ENCODE measurements around the gene SMARCC2.
A peak's percentile ranks its signal among the peaks of the same experiment; 100 is the strongest.

Gene SMARCC2

DNA sequence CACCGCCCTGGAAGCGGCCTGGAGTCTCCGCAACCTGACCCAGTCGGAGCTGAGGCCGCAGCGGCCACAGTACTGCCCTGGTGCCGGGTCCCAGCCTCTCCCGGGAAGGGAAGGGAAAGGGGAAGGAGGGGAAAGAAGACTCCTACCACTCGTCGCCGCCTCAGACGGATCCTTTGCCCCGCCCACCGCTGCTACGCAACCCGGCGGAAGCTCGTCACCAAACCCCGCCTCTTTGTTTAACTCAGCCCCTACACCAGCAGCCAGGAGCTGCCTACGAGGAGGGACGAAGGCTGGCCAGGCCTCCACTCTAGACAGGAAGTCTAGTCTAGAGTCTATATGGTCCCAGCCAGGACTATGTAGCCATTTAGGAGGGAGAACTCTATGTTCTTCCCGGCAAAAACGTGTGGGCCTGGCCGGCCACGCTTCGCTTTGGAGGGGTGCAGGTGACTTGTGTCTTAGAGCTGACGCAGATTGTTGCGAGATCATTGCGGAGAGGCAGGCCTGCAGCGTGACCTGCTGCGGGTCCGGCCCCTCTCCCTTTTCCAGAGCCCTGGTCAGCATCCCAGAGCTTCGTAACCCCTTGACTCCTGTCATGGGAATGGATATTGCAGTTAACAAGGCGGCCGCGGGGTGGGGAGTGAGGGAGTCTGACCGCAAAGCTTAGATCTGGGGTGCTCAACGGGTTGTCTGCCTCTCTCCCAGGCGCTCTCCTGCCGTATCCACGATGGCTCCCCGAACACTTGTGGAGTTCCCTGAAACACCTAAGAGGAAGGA lies 32.7 kb upstream of the SMARCC2 start, which contains the start of gene RNF41:
Gene RNF41 (minus strand): TSS at position 166 of the 774 bp plus-strand sequence. CDS start 7,875 bp downstream, outside the sequence.
- Mint-ChIP-seq H3K27me3 (no peaks in the 10 kb centered on the region), H3K4me1 (ENCODE audit: low read depth) (peaks cover 43% of the 10 kb centered on the region)

DNA sequence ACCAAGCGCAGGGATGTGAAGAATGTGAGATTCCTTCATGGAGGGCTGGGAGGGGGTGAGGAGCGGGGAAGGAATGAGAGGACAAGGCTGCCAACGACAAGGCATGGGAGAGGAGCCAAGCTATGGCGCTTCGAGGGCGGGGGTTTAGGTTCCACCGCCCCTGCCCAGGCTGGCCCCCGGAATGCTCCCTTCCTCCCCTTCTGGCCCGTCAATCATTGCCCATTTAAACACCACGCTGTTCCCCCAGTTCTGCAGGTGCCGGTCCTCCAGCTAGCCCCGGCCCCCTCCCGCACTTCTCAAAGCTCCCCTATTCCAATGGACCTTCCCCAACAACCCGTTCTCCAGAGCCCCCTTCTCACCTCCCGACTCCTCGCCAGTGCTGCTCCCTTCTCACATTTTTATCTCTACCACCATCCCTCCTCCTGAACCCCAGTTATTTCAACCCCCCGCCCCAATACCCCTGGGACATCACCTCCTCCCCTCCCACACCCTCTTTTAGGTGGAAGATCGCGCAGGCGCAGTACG lies 32.0 kb upstream of the SMARCC2 start:
- Mint-ChIP-seq H3K36me3 (ENCODE audit: low read depth) (peaks cover 13% of the 10 kb centered on the region), H3K9me3 (no peaks in the 10 kb centered on the region), H3K4me3 (peak overlapping the region; percentile 96), H3K27ac (peak overlapping the region; percentile 96), H3K4me1 (ENCODE audit: low read depth) (peaks cover 43% of the 10 kb centered on the region), H3K27me3 (no peaks in the 10 kb centered on the region)

More for the DNA sequence above, 32.7 kb upstream of the SMARCC2 start, which contains the start of gene RNF41:
- peak within 1 kb of the TSS; percentile 96 for H3K27ac Mint-ChIP-seq
- H3K9me3 Mint-ChIP-seq: no peaks in the 10 kb centered on the region
- H3K4me3 Mint-ChIP-seq: peak within 1 kb of the TSS; percentile 96
- peaks cover 10% of the 10 kb centered on the region for H3K36me3 Mint-ChIP-seq (ENCODE audit: low read depth)

DNA sequence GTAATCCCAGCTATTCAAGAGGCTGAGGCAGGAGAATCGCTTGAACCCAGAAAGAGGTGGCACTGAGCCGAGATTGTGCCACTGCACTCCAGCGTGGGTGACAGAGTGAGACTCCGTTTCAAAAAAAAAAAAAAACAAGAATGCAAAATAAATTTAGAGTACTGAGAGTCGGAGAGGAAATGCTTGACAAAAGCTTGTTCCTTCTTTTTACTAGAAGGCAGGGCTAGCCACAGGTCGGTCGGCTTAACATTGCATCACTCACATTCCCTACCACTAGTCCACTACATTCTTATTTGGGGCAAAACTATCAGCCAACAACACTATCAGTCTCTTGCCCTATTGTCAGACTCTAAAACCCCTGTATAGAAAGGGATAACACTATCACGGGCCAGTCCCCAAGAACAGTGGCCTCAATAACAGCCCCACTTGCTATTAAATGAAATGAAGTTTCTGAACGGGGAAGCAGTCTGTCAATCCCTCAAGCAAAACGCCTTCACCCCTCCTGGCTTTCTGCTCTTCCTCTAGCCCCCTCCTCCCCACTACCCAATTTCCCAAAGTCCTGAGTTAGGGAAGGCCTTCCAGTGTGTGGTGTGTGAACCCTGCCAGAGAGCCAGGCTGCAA lies 31.4 kb upstream of the SMARCC2 start:
- H3K4me1 Mint-ChIP-seq (ENCODE audit: low read depth): peaks cover 43% of the 10 kb centered on the region
- H3K9me3 Mint-ChIP-seq: no peaks in the 10 kb centered on the region
- peak overlapping the region; percentile 96 for H3K4me3 Mint-ChIP-seq
- no peaks in the 10 kb centered on the region for H3K27me3 Mint-ChIP-seq
- peak overlapping the region; percentile 96 for H3K27ac Mint-ChIP-seq
- peaks cover 9% of the 10 kb centered on the region for H3K36me3 Mint-ChIP-seq (ENCODE audit: low read depth)

DNA sequence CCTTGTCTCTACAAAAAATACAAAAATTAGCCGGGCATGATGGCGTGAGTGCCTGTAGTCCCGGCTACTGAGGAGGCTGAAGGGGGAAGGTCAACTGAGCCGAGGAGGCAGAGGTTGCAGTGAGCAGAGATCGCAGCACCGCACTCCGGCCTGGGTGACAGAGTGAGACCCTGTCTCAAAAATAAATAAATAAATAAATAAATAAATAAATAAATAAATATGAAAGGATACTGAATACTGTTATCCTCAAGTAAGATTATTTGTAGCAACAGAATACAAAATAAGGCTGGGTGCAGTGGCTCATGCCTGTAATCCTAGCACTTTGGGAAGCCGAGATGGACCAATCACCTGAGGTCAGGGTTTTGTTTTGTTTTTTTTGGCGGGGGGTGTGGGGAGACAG lies 30.6 kb upstream of the SMARCC2 start:
- H3K4me1 Mint-ChIP-seq (ENCODE audit: low read depth): peaks cover 34% of the 10 kb centered on the region
- peaks cover 10% of the 10 kb centered on the region for H3K36me3 Mint-ChIP-seq (ENCODE audit: low read depth)
- H3K4me3 Mint-ChIP-seq: no peak overlapping the region
- H3K27me3 Mint-ChIP-seq: no peaks in the 10 kb centered on the region
- H3K9me3 Mint-ChIP-seq: no peaks in the 10 kb centered on the region
- H3K27ac Mint-ChIP-seq: no peak overlapping the region

DNA sequence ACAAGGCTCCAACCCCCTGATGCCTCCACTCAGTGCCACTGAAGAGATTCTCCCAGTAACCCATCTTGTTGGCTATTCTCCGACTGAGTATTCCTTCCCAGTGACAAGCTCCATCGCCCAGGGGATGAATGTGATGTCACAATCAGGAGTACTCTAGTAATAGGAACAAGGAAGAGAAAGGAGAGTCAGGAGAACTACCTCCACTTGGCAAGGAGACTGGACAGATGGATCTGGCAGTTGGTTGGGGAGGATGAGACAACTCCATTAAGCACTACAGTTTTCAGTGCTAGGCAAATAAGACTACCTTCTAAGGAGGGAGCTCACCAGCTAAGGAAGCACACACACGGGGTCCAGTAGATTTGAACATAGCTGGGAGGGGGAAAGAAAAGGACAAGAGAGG lies 27.2 kb upstream of the SMARCC2 start:
- peaks cover 8% of the 10 kb centered on the region for H3K4me1 Mint-ChIP-seq (ENCODE audit: low read depth)
- H3K36me3 Mint-ChIP-seq (ENCODE audit: low read depth): peaks cover 33% of the 10 kb centered on the region
- H3K27me3 Mint-ChIP-seq: no peaks in the 10 kb centered on the region
- no peak overlapping the region for H3K27ac Mint-ChIP-seq
- H3K9me3 Mint-ChIP-seq: no peaks in the 10 kb centered on the region
- no peak overlapping the region for H3K4me3 Mint-ChIP-seq

DNA sequence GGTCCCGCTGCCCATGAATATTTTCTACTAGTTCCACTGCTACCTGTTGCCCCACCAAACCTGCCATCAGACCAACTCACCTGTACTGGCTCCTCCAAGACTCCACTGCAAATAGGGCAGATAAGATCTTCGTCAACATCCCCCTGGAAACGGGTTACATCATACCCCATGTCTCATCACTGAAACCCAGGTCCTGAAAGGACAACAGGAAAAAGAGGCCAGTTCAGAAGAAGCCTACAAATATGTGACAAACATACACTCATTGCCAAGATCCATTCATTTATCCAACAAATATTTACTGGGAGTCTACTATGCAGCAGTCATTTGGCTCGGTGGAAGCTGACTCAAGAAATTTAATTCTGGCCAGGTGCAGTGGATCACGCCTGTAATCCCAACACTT lies 24.6 kb upstream of the SMARCC2 start:
- Mint-ChIP-seq H3K4me1 (ENCODE audit: low read depth) (no peaks in the 10 kb centered on the region), H3K4me3 (no peak overlapping the region), H3K27ac (no peak overlapping the region), H3K27me3 (no peaks in the 10 kb centered on the region), H3K36me3 (ENCODE audit: low read depth) (peaks cover 51% of the 10 kb centered on the region), H3K9me3 (no peaks in the 10 kb centered on the region)

DNA sequence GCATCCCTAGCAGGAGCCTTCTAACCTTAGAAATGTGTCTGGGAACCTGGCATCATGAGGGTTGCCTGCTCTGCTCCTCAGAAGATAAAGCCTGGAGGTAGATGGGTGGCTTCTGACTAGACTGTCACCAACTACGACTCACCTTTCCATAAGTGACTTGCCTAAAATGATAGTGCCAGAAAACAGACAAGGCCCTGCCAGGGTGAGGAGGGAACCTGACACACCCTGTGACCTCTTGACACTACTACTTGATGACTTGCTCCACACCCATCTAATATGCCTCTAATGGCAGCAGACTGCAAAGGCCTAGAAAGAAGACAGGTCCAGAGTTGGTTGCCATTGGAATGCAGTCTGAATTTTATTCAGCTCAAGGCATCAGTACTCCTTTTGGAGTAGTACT lies 23.1 kb upstream of the SMARCC2 start:
- peaks cover 58% of the 10 kb centered on the region for H3K36me3 Mint-ChIP-seq (ENCODE audit: low read depth)
- H3K27ac Mint-ChIP-seq: no peak overlapping the region
- no peak overlapping the region for H3K4me3 Mint-ChIP-seq
- H3K9me3 Mint-ChIP-seq: no peaks in the 10 kb centered on the region
- no peaks in the 10 kb centered on the region for H3K27me3 Mint-ChIP-seq
- H3K4me1 Mint-ChIP-seq (ENCODE audit: low read depth): no peaks in the 10 kb centered on the region

DNA sequence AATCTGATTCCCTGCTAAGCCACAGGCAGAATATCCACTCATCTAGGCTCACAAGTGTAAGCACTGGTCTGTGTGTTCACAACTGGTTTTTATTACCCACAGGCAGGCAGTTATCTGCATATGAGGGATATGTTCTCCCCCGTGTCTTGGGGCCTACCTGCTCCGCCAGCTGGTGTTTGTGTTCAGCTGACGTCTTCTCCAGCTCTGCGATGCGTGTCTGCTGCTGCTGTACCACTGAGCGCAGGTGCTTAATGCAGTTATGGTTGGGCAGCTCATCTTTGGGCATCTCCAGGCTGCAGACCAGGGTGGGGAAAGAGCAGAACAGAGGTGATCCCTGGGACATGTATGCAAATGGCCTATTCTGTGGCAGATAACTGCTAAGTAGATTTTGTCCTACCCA lies 18.7 kb upstream of the SMARCC2 start:
- no peak overlapping the region for H3K4me3 Mint-ChIP-seq
- H3K27me3 Mint-ChIP-seq: no peaks in the 10 kb centered on the region
- no peak overlapping the region for H3K27ac Mint-ChIP-seq
- H3K9me3 Mint-ChIP-seq: no peaks in the 10 kb centered on the region
- no peaks in the 10 kb centered on the region for H3K4me1 Mint-ChIP-seq (ENCODE audit: low read depth)
- H3K36me3 Mint-ChIP-seq (ENCODE audit: low read depth): peaks cover 60% of the 10 kb centered on the region

DNA sequence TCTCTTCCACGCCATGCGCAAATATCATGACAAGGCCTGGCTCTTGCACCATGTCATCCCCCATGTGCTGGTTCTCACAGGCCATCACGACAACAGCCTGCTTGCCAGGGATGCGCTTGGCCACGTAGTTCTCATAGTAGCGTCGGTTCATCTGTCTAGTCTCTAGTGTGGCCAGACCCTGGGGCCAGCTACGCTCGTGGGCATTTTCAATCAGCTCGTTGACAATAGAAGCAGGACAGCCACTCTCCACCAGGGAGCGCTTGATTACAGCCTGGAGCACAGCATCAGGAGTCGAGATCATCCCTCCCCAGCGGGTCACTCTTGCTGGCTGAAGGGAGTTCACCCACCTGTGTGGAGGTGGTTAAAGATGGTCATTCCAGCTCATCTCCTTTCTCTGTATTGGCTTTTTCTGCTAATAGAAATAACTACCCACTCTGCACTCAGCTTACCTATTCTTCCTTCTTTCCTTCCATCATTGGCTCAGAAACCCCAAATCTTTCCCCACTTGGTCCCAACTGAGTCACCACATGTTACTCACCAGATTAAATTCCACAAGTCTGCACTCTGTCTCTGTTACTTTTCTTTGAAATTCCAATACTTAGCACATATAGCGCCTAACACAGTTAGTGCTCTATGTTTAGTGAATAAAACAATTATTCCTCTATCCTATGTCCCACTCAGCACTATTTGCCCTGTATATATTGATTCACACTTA lies 17.3 kb upstream of the SMARCC2 start:
- Mint-ChIP-seq H3K36me3 (ENCODE audit: low read depth) (peaks cover 51% of the 10 kb centered on the region), H3K27me3 (no peaks in the 10 kb centered on the region), H3K9me3 (no peaks in the 10 kb centered on the region), H3K27ac (no peak overlapping the region), H3K4me3 (no peak overlapping the region), H3K4me1 (ENCODE audit: low read depth) (no peaks in the 10 kb centered on the region)

DNA sequence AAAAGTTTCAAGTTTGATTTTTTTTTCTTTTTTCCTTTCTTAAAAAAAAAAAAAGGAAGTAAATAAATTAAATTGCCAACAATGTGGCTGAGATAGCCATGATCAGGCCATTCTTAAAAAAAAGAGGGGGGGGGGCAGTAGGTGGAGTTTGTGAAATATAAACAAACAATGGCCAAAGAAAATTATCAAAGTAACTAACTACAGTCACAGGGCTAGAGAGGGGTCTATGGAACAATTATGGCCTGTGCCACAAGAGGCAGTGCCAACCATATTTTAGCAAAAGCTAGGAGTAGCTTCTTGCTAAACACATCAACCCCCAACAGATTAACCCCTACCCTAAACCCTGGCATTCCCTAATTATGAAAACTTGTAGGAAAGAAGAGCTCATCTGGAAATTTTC lies 16.2 kb upstream of the SMARCC2 start:
- H3K4me1 Mint-ChIP-seq (ENCODE audit: low read depth): no peaks in the 10 kb centered on the region
- no peaks in the 10 kb centered on the region for H3K27me3 Mint-ChIP-seq
- H3K36me3 Mint-ChIP-seq (ENCODE audit: low read depth): peaks cover 45% of the 10 kb centered on the region
- no peaks in the 10 kb centered on the region for H3K9me3 Mint-ChIP-seq
- no peak overlapping the region for H3K4me3 Mint-ChIP-seq
- H3K27ac Mint-ChIP-seq: no peak overlapping the region

DNA sequence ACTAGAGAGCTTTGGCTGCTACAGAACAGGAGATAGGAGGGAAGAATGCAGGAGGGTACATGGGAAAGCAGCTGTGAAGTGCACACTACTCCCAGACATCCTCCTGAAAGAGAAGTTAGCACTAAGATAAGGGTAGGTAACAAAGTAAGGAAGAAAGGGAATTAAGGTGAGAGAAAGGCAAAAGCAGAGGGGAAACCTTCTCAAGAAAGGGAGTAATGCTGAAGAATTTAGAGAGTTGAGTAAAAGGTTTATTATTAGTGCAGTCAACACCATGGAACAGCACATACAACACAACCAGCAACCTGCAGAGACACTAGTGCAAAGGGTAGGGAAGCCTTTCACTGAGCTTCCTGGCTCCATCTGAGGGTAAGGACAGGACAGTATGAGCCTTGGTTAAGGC lies 15.0 kb upstream of the SMARCC2 start:
- Mint-ChIP-seq H3K36me3 (ENCODE audit: low read depth) (peaks cover 36% of the 10 kb centered on the region), H3K4me1 (ENCODE audit: low read depth) (no peaks in the 10 kb centered on the region), H3K27ac (no peak overlapping the region), H3K4me3 (no peak overlapping the region), H3K9me3 (no peaks in the 10 kb centered on the region), H3K27me3 (no peaks in the 10 kb centered on the region)

DNA sequence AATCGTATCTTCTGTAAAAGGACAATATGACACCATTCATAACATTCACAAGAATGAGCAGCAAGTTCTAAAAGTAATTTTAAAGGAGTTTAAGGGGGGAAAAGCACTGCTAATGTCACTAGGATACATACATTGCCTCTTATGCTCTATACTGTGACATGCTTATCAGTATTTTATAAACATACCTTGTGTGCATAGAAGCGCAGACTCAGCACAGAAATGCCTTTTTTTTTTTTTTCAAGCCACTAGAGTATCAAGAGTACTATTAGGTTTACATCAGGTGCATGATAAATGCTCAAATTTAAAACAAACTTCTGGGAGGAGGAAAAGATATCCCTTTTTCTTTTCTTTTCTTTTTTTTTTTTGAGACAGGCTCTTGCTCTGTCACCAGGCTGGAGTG lies 13.6 kb upstream of the SMARCC2 start:
- H3K27ac Mint-ChIP-seq: no peak overlapping the region
- H3K9me3 Mint-ChIP-seq: no peaks in the 10 kb centered on the region
- no peak overlapping the region for H3K4me3 Mint-ChIP-seq
- no peaks in the 10 kb centered on the region for H3K27me3 Mint-ChIP-seq
- H3K36me3 Mint-ChIP-seq (ENCODE audit: low read depth): peaks cover 29% of the 10 kb centered on the region
- H3K4me1 Mint-ChIP-seq (ENCODE audit: low read depth): no peaks in the 10 kb centered on the region

DNA sequence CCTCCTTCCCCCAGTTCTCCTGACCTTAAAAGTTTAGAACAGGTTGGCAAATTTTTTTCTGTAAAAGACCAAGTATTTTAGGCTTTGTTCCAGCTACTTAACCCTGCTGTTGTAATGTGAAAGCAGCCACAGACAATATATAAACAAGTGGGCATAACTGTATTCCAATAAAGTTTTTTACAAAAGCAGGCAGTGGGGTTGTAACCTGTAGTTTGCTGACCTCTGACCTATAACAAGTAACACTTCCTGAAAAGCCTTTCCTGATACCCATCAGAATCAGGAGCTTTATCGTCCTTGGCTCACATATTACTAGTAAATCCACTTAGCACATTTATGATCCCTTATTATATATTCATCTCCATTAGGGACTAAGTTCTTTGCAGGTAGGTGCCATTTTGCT lies 13.1 kb upstream of the SMARCC2 start:
- H3K27ac Mint-ChIP-seq: no peak overlapping the region
- no peak overlapping the region for H3K4me3 Mint-ChIP-seq
- H3K36me3 Mint-ChIP-seq (ENCODE audit: low read depth): peaks cover 25% of the 10 kb centered on the region
- no peaks in the 10 kb centered on the region for H3K9me3 Mint-ChIP-seq
- H3K4me1 Mint-ChIP-seq (ENCODE audit: low read depth): no peaks in the 10 kb centered on the region
- no peaks in the 10 kb centered on the region for H3K27me3 Mint-ChIP-seq

DNA sequence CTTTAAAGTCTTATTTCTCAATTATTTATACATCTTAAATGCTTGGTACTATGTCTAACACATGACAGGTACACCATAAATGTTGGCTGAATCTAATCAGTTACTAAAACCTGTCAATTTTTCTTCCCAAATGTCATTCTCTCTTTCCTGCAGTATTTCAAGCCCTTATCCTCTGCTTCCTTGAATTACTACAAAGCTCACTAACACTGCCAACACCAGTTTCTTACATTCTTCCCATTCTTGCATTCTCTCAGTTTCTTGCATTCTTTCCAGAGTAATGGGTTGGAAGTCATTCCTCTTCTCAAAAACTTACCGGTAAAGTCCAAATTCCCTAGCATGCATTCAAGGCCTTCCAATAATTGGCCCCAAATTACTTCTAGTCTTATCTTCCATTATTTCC lies 9.6 kb upstream of the SMARCC2 start:
- Mint-ChIP-seq H3K27ac (no peak overlapping the region), H3K4me1 (ENCODE audit: low read depth) (no peaks in the 10 kb centered on the region), H3K4me3 (no peak overlapping the region), H3K36me3 (ENCODE audit: low read depth) (no peaks in the 10 kb centered on the region), H3K9me3 (no peaks in the 10 kb centered on the region), H3K27me3 (no peaks in the 10 kb centered on the region)
